M059J (cell line): ENCODE measurements around the gene C1QTNF12. TPM values are rescaled to one million over a fixed set of nuclear protein-coding genes. Genes with fewer than 3 reads are reported as not detected.
"Not testable (repeated sequence)": the region's sequence is repeated elsewhere in the genome, so short reads cannot be mapped to it uniquely, and the experiment has no call there.

Source experiments
- DNase-seq: peaks from one replicate; pipeline ENCODE4 v3.0.0-alpha.2; 2012; ENCODE audit warnings: low read depth
- total RNA-seq: library from RNA; depleted of rRNA; stranded (reverse); fragments of >200 nt; shearing (Covaris generic); gene quantifications from 2 replicates; pipeline ENCODE4 v1.2.3, GENCODE V29; 2014

C1QTNF12 gene
- total RNA-seq, 1 experiment from 2014 or later, result not detected

GRCh38 chr1:1259540-1259939, 13.0 kb upstream of the C1QTNF12 start:
- no peak for DNase-seq

- no peak for DNase-seq
Observed at GRCh38 chr1:1259119-1259488, 12.6 kb upstream of the C1QTNF12 start.

DNA sequence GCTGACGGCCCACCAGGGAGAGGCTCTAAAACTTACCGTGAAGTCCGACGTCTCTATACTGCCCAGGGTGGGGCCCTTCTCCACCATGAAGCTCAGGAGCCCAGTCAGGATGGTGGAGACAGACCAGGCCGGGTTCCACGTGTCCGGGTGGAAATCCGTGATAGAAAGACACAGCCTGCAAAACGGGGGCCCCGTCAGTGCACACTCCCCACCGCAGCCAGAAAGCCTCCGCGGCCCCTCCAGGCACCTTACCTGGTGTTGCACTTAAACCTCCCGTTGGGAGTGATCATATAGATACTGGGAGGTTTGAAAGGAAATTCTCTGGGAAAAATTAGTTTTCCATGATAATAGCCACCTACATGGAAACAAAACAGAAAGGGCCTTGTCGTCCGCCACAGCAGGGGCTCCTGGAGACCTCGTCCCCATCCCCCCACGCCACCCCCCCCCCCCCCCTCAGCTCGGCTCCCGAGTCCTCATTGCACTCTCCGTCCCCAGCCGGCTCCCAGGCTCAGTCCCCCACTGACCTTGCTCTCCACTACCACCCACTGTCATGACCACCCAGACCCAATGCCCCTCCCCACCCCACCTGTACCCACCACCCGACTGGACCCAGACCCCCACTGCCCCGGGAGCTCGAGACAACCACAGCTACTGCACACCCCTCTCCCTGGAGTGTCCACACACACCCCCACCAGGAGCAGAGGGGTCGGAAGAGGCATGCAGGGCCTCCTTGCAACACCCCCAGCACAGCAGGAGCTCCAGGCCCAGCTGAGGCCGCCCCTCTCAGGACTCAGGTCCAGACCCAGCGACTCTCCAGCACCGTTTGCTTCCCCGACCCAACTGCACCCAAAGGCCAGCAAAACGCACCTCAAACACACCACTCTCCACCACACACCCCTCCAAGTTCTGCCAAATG, 10.7 kb upstream of the C1QTNF12 start:
- no peak for DNase-seq

- no peak for DNase-seq
Observed at GRCh38 chr1:1255611-1256010, 9.1 kb upstream of the C1QTNF12 start.

DNA sequence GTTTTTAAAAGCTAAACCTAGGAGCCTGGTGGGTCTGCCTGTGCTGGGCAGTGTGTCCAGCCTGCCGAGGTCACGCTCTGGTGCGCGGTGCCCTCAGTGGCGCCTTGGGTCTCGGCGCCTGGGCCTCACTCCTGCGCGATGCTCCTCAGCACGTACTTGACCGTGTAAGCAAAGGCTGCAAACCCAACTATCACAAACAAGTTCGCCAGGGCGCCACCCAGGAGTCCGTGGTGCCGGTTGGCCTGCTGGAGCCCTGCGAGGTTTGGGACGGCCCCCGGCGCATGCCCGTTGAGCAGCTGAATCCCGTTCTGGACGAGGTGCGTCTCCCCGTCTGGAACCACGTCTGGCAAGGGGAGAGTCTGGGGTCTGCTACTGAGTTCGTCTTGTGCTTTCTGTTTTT, 8.6 kb upstream of the C1QTNF12 start:
- no peak for DNase-seq

DNA sequence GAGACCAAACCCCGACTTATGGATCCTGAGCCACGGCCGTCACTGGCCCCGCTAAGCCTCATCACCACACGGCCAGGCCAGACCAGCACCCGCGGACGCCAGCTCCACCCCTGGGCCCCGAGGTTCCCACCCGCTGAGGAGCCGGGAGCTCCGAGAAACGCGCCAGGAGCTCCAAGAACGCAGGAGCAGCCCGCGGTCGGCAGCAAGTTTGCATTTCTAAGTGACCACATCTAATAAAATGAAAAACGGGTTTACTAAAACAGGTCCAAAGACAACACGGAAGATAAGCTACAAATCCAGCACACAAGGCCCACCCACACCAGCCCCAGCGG, 8.1 kb upstream of the C1QTNF12 start:
- no peak for DNase-seq

GRCh38 chr1:1253972-1254666, 7.6 kb upstream of the C1QTNF12 start:
- no peak for DNase-seq

- DNase-seq, result no peak
Observed at GRCh38 chr1:1253314-1253713, 6.8 kb upstream of the C1QTNF12 start.

DNA sequence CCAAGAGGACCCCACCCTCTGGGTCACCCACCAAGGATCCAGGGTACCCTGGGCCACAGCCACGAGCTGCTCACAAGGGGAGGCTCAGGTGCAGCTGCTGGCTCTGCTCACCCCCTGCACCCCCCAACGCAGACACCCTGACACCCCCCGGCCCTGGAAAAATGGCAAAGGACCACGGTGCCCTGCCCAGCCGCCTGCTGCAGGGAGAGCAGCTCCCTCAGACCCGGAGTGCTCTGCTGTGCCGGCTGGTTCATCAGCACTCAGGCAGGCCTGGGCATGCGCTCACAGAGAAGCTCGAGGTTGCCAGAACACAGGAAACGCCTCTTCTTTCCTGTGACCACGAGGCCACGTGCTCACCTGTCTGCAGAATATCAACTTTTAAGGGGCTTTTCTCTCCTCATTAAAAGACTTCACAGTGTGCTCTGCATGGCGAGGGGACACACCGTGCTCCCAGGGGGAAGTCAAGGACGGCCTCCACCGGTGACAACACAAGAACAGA, 4.3 kb upstream of the C1QTNF12 start:
- no peak for DNase-seq

DNA sequence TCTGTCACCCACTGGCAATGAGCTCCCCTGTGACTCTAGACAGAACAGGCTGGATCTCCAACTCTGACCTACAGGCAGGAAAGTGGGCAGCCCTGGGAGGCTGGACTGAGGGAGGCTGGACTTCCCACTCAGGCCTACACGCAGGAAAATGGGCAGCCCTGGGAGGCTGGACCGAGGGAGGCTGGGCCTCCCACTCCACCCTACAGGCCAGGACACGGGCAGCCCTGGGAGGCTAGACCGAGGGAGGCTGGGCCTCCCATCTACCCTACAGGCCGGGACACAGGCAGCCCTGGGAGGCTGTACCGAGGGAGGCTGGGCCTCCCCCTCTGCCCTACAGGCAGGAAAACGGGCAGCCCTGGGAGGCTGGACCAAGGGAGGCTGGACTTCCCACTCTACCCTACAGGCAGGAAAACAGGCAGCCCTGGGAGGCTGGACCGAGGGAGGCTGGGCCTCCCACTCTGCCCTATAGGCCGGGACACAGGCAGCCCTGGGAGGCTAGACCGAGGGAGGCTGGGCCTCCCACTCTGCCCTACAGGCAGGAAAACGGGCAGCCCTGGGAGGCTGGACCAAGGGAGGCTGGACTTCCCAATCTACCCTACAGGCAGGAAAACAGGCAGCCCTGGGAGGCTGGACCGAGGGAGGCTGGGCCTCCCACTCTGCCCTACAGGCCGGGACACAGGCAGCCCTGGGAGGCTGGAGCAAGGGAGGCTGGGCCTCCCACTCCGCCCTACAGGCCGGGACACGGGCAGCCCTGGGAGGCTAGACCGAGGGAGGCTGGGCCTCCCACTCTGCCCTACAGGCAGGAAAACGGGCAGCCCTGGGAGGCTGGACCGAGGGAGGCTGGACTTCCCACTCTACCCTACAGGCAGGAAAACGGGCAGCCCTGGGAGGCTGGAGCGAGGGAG, 1.7 kb upstream of the C1QTNF12 start:
- DNase-seq, result not testable (repeated sequence)

- no peak for DNase-seq
Observed at GRCh38 chr1:1247341-1247913, 905 bp upstream of the C1QTNF12 start.

DNA sequence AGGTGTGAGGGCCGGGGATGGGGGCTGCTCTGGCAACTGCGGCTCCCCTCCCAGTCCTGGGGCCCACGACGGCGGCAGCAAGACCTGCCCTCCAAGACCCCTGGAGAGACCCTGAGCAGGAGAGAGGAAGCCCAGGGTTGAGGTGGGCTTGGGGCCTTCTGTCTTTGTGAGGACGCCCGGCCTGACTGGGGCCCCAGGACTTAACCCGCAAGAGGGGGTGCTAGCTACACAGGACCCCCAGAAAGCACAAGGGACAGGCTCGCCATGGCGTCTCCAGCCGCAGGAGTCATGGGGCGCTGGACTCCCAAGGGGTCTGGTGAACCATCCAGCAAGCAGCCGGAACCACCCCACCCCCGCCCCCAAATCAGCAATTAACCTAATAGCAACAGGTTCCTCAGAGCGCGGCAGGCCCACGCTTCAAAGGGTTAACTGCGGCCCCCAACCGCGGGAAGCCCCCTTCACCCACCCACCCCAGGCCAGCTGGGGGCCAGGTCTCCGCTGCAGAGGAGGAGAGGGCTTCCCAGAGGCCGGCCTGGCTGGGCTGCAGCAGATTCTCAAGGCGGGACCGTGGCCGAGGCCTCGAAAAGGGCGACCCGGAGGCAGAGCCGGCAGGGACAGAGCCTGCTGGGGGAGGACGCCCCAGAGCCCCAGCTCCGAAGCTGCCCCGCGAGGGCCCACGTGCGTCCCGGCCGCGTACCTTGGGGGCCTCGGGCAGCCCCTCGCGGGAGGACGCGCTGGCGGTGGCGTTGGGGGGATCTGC, 525 bp downstream of the C1QTNF12 start:
- no peak for DNase-seq

DNA sequence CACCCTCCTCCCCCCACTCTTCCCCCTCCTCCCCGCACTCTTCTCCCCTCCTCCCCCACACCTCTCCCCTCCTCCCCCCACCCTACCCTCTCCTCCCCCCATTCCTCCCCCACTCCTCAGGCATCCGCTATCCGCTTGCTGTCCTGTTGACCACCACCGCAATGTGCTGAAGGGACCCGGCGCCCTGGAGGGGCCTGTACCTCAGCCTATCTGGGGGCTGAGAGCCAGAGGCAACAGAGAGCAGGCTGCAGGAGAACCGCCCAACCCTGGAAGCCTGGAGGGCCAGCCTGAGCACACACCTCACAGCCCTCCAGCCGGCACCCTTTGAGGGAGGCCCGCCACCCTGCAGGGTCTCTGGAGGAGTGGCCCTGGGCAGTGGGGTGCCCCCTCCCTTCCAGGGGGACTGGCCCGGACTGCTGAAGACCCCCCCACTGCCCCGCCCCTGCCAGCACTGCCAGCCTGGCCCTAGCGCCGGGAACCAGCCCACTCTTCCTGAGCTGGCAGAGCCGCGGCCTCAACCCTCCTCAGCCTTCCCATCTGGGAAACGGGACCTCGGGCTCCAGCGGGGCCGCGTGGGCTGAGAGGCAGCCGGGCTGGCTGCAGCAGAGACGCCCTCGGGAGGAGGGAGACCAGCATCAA, 1.2 kb downstream of the C1QTNF12 start:
- no peak for DNase-seq

DNA sequence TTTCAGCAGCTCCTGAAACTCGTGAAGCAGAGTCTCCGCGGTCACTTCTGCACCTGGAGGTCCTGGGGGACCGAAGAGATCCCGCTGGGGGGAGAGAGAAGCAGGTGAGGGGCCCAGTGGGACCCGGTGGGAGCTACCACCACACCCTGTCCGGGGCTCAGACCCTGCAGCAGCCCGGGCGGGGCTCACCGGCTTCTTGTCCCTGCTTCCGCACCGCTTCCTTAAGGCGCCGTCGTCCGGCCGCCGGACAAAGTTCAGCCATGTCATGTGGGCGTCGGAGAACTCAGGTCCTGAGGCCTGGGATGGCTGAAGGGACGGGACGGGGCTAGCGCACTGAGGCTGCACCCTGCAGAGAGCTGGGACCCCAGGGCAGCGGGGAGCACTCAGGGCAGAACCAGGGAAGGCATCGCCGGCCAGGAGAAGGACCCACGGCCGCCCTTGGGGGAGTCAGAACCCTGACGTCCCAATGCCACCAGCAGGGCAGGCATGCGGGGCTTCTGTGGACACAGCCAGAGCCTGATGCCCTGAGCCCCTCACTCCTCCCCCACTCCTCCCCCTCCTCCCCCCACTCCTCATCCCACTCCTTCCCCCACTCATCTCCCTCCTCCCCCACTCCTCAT, 2.2 kb downstream of the C1QTNF12 start:
- no peak for DNase-seq

DNA sequence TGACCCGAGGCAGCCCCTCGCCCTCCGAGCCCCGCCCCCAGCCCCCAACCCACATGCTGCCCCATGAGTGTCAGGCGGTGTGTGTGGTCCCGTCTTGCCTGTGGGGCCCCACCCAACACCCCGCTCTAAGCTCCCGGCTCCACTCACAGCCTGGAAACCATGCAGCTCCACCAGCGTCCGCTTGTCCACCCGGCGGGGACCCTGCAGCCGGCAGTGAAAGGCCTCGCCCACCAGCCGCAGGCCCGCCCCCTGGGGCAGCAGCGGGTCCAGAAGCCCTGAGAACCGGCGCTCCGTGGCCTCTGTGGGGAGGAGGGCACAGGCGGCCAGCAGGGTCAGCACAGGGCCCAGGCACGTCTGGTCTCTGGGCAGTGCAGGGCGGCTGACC, 2.7 kb downstream of the C1QTNF12 start:
- no peak for DNase-seq

- DNase-seq, result no peak
Observed at GRCh38 chr1:1243266-1243660, 3.3 kb downstream of the C1QTNF12 start.

GRCh38 chr1:1242461-1243265, 3.9 kb downstream of the C1QTNF12 start:
- DNase-seq, result no peak

- no peak for DNase-seq
Observed at GRCh38 chr1:1241588-1242219, 4.8 kb downstream of the C1QTNF12 start.
